HG03460 (cell line): ENCODE results near the gene COG6.

Experiments
- ATAC-seq: cut with Tn5 transposase; IDR thresholded peaks from one replicate; pipeline ENCODE4 v1.9.1; 2021; ENCODE audit not compliant: unreplicated experiment

The COG6 gene

GRCh38 chr13:39655569-39656324 is at the start of gene COG6:
Gene COG6, plus strand, starts transcription at chr13:39655662. Its CDS starts 65 bp downstream, at chr13:39655727.
- ATAC-seq = peak; percentile 95

- ATAC-seq = no peak
Measured at GRCh38 chr13:39605677-39606320, 49.7 kb upstream of the COG6 start.

- ATAC-seq = no peak
Measured at GRCh38 chr13:39607876-39608275, 47.6 kb upstream of the COG6 start.

- no peak for ATAC-seq
Measured at GRCh38 chr13:39612023-39612637, 43.3 kb upstream of the COG6 start.

- no peak for ATAC-seq
Measured at GRCh38 chr13:39616087-39616694, 39.3 kb upstream of the COG6 start.

- no peak for ATAC-seq
Measured at GRCh38 chr13:39618561-39618960, 36.9 kb upstream of the COG6 start.

GRCh38 chr13:39623466-39623865 is 32.0 kb upstream of the COG6 start:
- no peak for ATAC-seq

GRCh38 chr13:39631307-39631706 is 24.2 kb upstream of the COG6 start:
- no peak for ATAC-seq

- ATAC-seq = no peak
Measured at GRCh38 chr13:39632994-39633393, 22.5 kb upstream of the COG6 start.

GRCh38 chr13:39635564-39635963 is 19.9 kb upstream of the COG6 start:
- no peak for ATAC-seq

GRCh38 chr13:39637890-39638289 is 17.6 kb upstream of the COG6 start:
- no peak for ATAC-seq

GRCh38 chr13:39641645-39642044 is 13.8 kb upstream of the COG6 start:
- ATAC-seq = no peak

- ATAC-seq = no peak
Measured at GRCh38 chr13:39646122-39646521, 9.3 kb upstream of the COG6 start.

GRCh38 chr13:39655041-39655568 is 357 bp upstream of the COG6 start:
- peak; percentile 13 for ATAC-seq

- ATAC-seq = peak; percentile 12
Measured at GRCh38 chr13:39656325-39656677, 839 bp downstream of the COG6 start.

GRCh38 chr13:39663508-39663907 is 8.0 kb downstream of the COG6 start:
- ATAC-seq = no peak

GRCh38 chr13:39663958-39664357 is 8.5 kb downstream of the COG6 start:
- no peak for ATAC-seq

GRCh38 chr13:39665763-39666162 is 10.3 kb downstream of the COG6 start:
- ATAC-seq = no peak

GRCh38 chr13:39670445-39670844 is 15.0 kb downstream of the COG6 start:
- no peak for ATAC-seq

- no peak for ATAC-seq
Measured at GRCh38 chr13:39672378-39673132, 17.1 kb downstream of the COG6 start.

GRCh38 chr13:39675904-39676303 is 20.4 kb downstream of the COG6 start:
- no peak for ATAC-seq
